H1 (cell line): Measurements from ENCODE around the gene TMEM106A. TPM values are rescaled to one million over a fixed set of nuclear protein-coding genes. Genes with fewer than 3 reads are reported as not detected.
A peak's percentile ranks its signal among the peaks of the same experiment; 100 is the strongest.

ENCODE experiments used
- ASH2L ChIP-seq: fragments of 200-600, 300-600 bp; sonication (generic); IDR thresholded peaks from one replicate; pipeline ENCODE4 v1.7.1; 2017; ENCODE audit warnings: low read length
- CHD2 ChIP-seq: IDR thresholded peaks from 2 replicates; pipeline ENCODE4 v1.6.1; 2012; ENCODE audit warnings: low read length, improper control_type of control experiment
- HDAC2 ChIP-seq, 2 experiments: fragments of 300-600 bp in 1 of 2; sonication (generic) in 1 of 2; IDR thresholded peaks; 2 replicates each; pipeline ENCODE4 v1.6.1; 2011 to 2012; ENCODE audit warnings: low read depth in 2 of 2, low read length in 2 of 2, mild to moderate bottlenecking in 2 of 2, moderate library complexity in 2 of 2, borderline replicate concordance in 1 of 2, inconsistent platforms in 1 of 2
- JUN ChIP-seq: IDR thresholded peaks from 2 replicates; pipeline ENCODE4 v1.6.1; 2011; ENCODE audit warnings: low read depth, mild to moderate bottlenecking, improper control_type of control experiment, low read length
- KDM1A ChIP-seq: fragments of 200-600, 300-600 bp; sonication (generic); IDR thresholded peaks from 2 replicates; pipeline ENCODE4 v1.7.1; 2016; ENCODE audit warnings: mild to moderate bottlenecking, low read length, borderline replicate concordance
- KDM4A ChIP-seq: IDR thresholded peaks from one replicate; pipeline ENCODE4 v1.7.1; 2012; ENCODE audit warnings: low read depth, mild to moderate bottlenecking, moderate library complexity, low read length, inconsistent platforms; ENCODE audit not compliant: severe bottlenecking
- NRF1 ChIP-seq: IDR thresholded peaks from 2 replicates; pipeline ENCODE4 v1.6.1; 2011; ENCODE audit warnings: mild to moderate bottlenecking, low read depth, low read length, improper control_type of control experiment
- POLR2A ChIP-seq, 2 experiments: IDR thresholded peaks; 1 replicate in 1 of 2; 2 replicates in 1 of 2; pipeline ENCODE4 v1.6.1; 2011; ENCODE audit warnings: low read depth in 2 of 2, low read length in 2 of 2, mild to moderate bottlenecking in 2 of 2; ENCODE audit errors: control extremely low read depth in 1 of 2
- POLR2AphosphoS5 ChIP-seq: IDR thresholded peaks from 2 replicates; pipeline ENCODE4 v1.6.1; 2011; ENCODE audit warnings: low read depth, low read length
- RAD21 ChIP-seq, 2 experiments: IDR thresholded peaks in 1 of 2; conservative IDR thresholded peaks in 1 of 2; 2 replicates each; pipeline ENCODE4 v1.6.1; 2011; ENCODE audit warnings: low read depth in 2 of 2, low read length in 2 of 2, improper control_type of control experiment in 1 of 2, inconsistent platforms in 1 of 2, mild to moderate bottlenecking in 1 of 2, moderate library complexity in 1 of 2
- RFX5 ChIP-seq: IDR thresholded peaks from 2 replicates; pipeline ENCODE4 v1.6.1; 2011; ENCODE audit warnings: low read depth, low read length, improper control_type of control experiment, borderline replicate concordance
- SIN3A ChIP-seq, 2 experiments: IDR thresholded peaks in 1 of 2; conservative IDR thresholded peaks in 1 of 2; 2 replicates each; pipeline ENCODE4 v1.6.1; 2011 to 2012; ENCODE audit warnings: low read length in 2 of 2, improper control_type of control experiment in 1 of 2, low read depth in 1 of 2, mild to moderate bottlenecking in 1 of 2
- SP4 ChIP-seq: IDR thresholded peaks from 2 replicates; pipeline ENCODE4 v1.6.1; 2012; ENCODE audit warnings: low read length, inconsistent platforms
- TAF1 ChIP-seq: IDR thresholded peaks from 2 replicates; pipeline ENCODE4 v1.6.1; 2011; ENCODE audit warnings: mild to moderate bottlenecking, low read depth, low read length
- TBP ChIP-seq: IDR thresholded peaks from 2 replicates; pipeline ENCODE4 v1.6.1; 2011; ENCODE audit warnings: low read depth, low read length, improper control_type of control experiment
- polyA plus RNA-seq, 7 experiments: library from polyadenylated mRNA; depleted of rRNA in 3 of 7; stranded (reverse) in 5 of 7; unstranded in 2 of 7; fragments of >200 nt in 5 of 7; fragments of 200-250 nt in 2 of 7; gene quantifications; 1 replicate in 5 of 7; 2 replicates in 1 of 7; 4 replicates in 1 of 7; pipeline versions ENCODE4 v1.2.1 to v1.2.3, GENCODE V29; 2011 to 2013; ENCODE audit warnings: missing spikeins in 2 of 7, mixed read lengths in 2 of 7
- total RNA-seq: library from RNA; stranded (reverse); fragmentation: NEBNext Ultra II Directional; extraction: Animal tissue kit (Norgen Biotek cat#: 25700); gene quantifications from 2 replicates; pipeline ENCODE4 v1.2.1, GENCODE V29; 2021
- TF ChIP-seq, protein P1 (sequence below), 3 experiments: IDR thresholded peaks; 1 replicate in 2 of 3; 2 replicates in 1 of 3; pipeline versions ENCODE4 v1.5.1 to v1.6.1; 2011; ENCODE audit warnings: low read length in 3 of 3, mild to moderate bottlenecking in 3 of 3, inconsistent platforms in 2 of 3, low read depth in 1 of 3, moderate library complexity in 1 of 3; ENCODE audit not compliant: insufficient read depth in 1 of 3; ENCODE audit errors: control extremely low read depth in 1 of 3

Gene TMEM106A
- total and polyA plus RNA-seq, 2 of the 8 experiments (the other 6 are each of a cell fraction or from before 2014, with no cell fraction given), result 3.2 to 5.4 TPM

DNA sequence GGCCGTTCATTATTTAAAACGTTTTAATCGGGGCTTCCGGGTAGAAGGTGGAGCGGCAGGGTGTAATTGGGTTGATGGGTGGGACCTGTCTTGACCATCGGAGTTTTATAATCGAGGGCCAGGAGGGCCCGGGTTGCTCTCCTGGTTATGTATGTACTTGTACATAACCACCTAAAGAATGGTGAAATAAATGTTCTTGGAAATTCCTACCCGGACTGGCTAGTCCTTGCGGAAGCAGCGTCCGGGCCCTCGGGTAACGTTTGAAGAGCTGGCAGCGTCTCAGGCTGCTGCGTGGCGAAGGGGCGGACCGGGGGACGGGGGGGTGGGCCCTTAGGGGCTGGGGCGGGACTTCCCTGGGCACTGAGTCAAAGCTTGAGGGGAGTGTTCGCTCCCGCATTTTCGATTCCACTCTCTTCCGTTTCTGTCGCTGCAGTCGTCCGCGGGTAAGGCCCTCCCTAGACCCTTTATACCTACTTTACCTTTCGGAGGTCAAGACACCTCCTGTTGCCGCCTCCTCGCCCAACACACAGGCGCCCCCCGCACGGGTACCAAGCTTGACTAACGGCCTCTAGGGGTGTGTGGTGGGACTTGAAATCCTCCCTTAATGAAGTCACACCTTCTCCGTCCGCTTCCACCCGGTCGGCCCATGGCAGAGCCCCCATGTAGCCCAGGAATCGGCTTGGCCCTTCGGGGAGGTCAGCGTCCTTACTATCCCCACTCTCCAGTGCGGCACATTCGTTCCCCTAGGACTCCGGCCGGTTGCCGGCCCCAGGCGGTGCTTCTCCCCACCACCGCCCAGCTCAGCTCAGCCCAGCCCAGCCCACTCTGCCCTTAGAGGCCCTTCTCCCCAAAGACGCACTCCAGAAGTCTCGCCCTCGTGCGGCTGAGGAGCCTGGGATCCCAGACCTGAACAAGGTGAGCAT is at the start of gene TMEM106A (continued):
- TF ChIP-seq SIN3A (conservative IDR thresholded peaks at IDR 0.05 in 1 of 2, IDR thresholded peaks at IDR 0.05 in 1 of 2; ENCODE audit: low read depth in 1 of 2, low read length in 2 of 2), result peak in 1 of 2 experiments; percentile 54; a peak in 1 of 4 replicates
- TF ChIP-seq SP4, result peak; percentile 10; the same call in 1 of the 2 replicates
- no peak for TF ChIP-seq NRF1
- TF ChIP-seq, protein P1, sequence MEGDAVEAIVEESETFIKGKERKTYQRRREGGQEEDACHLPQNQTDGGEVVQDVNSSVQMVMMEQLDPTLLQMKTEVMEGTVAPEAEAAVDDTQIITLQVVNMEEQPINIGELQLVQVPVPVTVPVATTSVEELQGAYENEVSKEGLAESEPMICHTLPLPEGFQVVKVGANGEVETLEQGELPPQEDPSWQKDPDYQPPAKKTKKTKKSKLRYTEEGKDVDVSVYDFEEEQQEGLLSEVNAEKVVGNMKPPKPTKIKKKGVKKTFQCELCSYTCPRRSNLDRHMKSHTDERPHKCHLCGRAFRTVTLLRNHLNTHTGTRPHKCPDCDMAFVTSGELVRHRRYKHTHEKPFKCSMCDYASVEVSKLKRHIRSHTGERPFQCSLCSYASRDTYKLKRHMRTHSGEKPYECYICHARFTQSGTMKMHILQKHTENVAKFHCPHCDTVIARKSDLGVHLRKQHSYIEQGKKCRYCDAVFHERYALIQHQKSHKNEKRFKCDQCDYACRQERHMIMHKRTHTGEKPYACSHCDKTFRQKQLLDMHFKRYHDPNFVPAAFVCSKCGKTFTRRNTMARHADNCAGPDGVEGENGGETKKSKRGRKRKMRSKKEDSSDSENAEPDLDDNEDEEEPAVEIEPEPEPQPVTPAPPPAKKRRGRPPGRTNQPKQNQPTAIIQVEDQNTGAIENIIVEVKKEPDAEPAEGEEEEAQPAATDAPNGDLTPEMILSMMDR (IDR thresholded peaks at IDR 0.05; ENCODE audit: control extremely low read depth in 1 of 3, insufficient read depth in 1 of 3, low read depth in 1 of 3, low read length in 3 of 3), result peak; percentile 26 to 49 (median 41); a peak in 3 of 4 replicates
- TF ChIP-seq KDM1A, result peak; percentile 11; the same call in 1 of the 2 replicates
- TF ChIP-seq POLR2A (IDR thresholded peaks at IDR 0.05; ENCODE audit: control extremely low read depth in 1 of 2, low read depth in 2 of 2, low read length in 2 of 2), result peak in 1 of 2 experiments; percentile 66; a peak in 2 of 3 replicates
- peak; percentile 69; the same call in 1 of the 2 replicates for TF ChIP-seq TAF1
- TF ChIP-seq RAD21 (IDR thresholded peaks at IDR 0.05 in 1 of 2, conservative IDR thresholded peaks at IDR 0.05 in 1 of 2; ENCODE audit: low read depth in 2 of 2, low read length in 2 of 2), result peak in 1 of 2 experiments; percentile 7; a peak in 1 of 4 replicates
- peak; percentile 63 for TF ChIP-seq ASH2L
- peak in 1 of 2 experiments; percentile 61; a peak in 1 of 4 replicates for TF ChIP-seq HDAC2 (IDR thresholded peaks at IDR 0.05; ENCODE audit: borderline replicate concordance in 1 of 2, low read depth in 2 of 2, low read length in 2 of 2)
- no peak for TF ChIP-seq RFX5
- TF ChIP-seq JUN, result no peak
- 0 out of 2 replicates have a peak, but pooled peaks have one; percentile 3 for TF ChIP-seq CHD2
- peak; percentile 61; the same call in 1 of the 2 replicates for TF ChIP-seq TBP
- TF ChIP-seq POLR2AphosphoS5, result no peak; the same call in 1 of the 2 replicates
- peak; percentile 80 for TF ChIP-seq KDM4A
